DMS79 treated with DMSO at 0.1 percent for 48 hours (cell line): ENCODE results near the gene HIPK1.

Experiments
- DNase-seq: peaks from one replicate; lab custom pipeline; 2025; lab: John Stamatoyannopoulos, UW

The HIPK1 gene

GRCh38 chr1:113913887-113914664 is 15.0 kb upstream of the HIPK1 start:
- DNase-seq = no peak

- DNase-seq = no peak
Observed at GRCh38 chr1:113916974-113917373, 12.2 kb upstream of the HIPK1 start.

- DNase-seq = no peak
Observed at GRCh38 chr1:113917400-113918082, 11.6 kb upstream of the HIPK1 start.

DNA sequence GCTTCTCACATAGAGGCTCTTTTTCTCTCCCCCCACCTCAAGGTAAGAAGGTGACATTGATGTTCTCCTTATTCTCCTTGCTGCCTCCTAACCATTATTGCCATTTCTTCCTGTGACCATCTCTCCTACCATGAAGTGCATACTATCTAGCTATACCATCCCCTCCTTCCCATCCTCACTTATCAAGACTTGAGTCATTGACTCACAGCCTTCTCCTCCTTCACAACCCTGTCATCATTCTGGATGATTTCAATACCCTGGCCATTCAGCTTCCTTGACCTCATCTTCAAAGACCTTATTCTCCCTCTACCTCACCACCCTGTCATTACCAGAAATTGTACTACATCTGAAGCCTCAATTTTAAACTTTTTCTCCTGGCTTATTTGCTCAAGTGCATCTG is 10.9 kb upstream of the HIPK1 start:
- DNase-seq = no peak

DNA sequence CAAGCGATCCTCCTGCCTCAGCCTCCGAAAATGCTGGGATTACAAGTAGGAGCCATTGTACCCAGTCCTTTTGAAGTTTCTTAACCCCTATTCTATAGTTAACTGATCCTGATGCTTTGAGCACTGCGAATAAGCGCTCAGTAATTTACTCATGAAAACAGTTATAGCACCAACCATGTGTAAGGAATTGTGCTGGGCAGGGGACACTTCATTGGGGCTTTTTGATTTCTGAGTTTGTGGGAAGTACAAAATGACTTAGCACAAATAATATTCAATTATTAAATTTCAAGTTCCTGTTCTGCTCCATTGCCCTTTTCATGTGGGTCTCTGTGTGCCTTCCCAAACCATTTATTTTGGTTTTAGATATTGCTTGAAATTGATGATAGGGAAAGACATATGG is 6.2 kb upstream of the HIPK1 start:
- DNase-seq = no peak

DNA sequence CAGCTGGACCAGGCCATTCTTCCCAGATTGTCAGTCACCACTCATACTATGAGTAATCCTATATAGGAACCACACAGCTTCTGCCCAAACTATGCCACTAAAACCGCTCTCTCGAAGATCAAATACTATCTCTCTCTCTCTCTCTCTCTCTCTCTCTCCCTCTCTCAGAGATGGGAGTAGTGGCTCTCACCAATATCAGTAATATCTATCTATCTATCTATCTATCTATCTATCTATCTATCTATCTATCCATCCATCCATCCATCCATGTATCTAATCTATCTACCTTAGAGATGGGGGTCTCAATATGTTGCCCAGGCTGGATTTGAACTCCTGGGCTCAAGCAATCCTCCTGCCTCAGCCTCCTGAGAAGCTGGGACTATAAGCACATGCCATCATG is 4.7 kb upstream of the HIPK1 start:
- DNase-seq = no peak

GRCh38 chr1:113928187-113928930 is 765 bp upstream of the HIPK1 start:
- no peak for DNase-seq

DNA sequence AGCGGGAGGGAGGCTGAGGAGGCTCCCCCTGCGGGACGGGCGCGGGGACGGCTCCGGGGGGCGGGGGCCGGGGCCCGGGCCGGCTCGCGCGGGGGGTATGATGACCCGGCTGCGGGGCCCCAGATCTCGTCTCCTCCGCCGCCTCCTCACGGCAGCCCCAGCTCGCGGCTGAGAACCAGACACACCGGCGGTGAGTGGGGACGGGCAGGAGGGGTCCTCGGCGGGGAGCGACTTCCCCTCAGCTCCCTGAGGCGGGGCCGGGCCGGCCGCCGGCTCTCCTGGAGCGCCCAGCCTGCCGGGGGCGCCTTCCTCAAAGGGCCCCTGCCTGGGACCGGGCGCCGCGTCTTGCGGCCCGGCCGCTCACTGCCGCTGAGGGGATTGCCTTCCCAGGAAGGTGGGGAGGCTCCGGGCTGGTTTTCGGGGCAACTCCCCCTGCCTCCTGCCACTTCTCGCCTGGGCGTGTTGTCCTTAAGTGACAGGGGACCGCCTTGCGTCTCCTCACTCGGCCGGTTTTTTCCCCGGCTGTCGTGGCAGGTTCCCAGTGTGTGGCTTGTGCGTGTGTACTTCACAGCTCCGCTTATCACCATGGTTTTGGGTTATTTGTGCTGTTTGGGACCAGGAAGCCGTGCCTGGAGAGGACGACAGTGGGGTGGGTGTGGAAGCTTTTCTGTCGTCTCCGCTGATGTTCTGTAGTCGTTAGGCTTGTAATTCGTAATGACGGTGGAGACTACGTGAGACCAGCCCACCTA is 800 bp downstream of the HIPK1 start:
- no peak for DNase-seq

DNA sequence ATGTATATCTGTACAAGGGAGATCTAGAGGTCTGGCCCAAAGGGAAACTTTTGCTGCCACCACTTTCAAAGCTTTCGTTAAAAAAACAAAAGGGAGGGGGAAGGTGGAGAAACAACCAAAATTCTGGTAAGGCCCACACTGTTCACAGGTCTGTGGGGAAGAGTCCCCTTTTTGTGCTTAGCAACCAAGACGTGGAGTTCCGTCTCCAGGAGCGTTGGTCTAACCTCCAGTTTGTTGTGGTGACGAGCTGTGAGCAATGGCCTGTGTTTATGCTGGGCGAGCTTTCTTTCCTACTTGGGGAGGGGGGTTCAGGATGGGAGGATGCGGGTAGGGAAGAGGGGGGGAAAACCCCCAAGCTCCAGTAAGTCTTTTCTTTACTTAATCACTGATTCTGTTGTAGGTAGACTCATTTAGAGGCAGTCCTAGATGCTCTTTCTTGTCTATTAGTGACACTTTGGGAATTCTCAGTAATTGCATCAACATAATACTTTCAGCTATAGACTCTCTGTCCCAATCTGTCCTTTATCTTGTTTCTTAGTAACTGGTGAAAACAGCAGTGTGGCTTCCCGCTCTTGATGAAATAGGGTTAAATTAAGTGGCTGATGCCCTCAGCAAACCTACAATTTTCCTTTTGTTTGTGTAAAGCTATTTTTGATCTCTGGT is 1.5 kb downstream of the HIPK1 start:
- no peak for DNase-seq

GRCh38 chr1:113931451-113931851 is 2.3 kb downstream of the HIPK1 start:
- DNase-seq = no peak

DNA sequence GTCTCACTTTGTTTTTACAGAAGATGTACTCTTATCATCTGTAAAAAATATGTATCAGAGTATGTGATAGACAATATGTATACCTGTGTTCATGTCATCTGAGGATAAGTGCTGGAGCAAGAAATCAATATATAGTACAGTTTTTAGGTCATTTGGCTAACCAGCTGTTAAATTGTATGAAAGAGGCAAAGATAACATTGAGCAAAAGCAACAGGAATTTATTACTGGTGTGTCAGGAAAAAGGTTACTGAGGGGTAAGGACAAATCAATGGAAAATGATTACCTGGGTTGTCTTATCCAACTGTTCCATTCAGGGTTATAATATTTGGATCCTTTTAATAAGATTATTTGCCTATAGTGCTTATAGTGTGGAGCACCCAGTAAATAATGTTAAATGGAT is 4.9 kb downstream of the HIPK1 start:
- no peak for DNase-seq

GRCh38 chr1:113934511-113935055 is 5.5 kb downstream of the HIPK1 start:
- no peak for DNase-seq

DNA sequence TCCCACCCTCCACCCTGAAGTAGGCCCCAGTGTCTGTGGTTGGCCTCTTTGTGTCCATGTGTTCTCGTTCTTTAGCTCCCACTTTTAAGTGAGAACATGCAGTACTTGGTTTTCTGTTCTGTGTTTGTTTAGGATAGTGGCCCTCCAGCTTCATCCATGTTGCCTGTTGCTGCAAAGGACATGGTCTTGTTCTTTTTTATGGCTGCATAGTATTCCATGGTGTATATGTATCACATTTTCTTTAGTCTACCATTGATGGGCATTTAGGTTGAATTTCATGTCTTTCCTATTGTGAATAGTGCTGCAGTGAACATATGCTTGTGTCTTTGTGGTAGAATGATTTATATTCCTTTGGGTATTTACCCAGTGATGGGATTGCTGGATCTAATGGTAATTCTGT is 6.1 kb downstream of the HIPK1 start:
- DNase-seq = no peak

- DNase-seq = no peak
Observed at GRCh38 chr1:113935970-113936369, 6.8 kb downstream of the HIPK1 start.

DNA sequence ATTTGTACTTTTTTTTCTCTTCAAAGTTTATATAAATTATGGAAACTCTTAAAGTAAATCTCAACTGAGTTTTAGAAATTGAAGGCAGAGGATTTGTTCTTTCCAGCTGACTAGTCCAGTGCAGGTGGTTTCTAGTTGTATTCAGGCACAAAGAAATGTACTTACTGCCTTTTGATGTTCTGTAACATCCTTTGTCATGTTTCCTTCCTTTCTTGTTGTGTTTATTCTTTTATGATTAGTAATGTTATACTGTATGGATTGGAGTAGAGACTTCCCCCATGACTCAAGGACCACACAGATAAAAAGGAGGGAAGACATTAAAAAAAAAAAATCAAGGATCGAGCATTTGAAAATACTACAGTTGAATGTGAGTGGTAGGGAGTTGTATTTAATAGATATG is 8.0 kb downstream of the HIPK1 start:
- no peak for DNase-seq

DNA sequence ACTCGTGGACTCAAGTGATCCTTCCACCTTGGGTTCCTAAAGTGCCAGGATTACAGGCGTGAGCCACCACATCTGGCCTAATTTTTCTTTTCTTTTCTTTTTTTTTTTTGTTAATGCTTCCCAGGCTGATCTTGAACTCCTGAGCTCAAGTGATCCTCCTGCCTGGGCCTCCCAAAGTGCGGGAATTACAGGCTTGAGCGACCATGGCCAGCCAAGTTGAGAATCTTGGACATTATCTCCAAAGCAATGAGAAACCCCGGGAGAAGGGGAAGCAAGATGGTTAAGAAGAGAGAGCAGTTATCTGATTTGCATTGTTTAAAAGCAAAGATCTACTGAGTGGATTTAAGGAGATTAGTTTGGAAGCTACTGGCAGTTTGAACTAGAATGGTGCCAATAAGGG is 9.1 kb downstream of the HIPK1 start:
- DNase-seq = no peak

GRCh38 chr1:113940365-113941244 is 11.5 kb downstream of the HIPK1 start:
- DNase-seq = no peak

- DNase-seq = no peak
Observed at GRCh38 chr1:113941245-113941559, 12.1 kb downstream of the HIPK1 start.

DNA sequence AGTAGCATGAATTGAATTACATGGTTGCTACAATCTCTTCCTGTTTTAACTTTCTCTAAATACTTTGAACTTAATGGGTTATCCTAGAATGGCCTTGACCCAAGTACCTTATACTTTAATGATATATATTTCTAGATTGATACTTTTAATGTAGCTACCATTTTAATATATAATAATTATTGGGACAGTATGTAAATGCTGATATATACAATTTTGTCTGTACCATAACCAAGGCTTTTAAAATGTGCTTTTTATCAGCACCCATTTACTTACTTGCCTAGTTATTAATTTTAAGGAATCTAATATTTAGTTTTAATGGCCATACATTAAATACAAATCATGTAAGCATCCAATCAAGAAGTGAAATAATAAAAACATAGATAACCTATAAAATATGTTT is 13.4 kb downstream of the HIPK1 start:
- DNase-seq = no peak

- DNase-seq = no peak
Observed at GRCh38 chr1:113943028-113943811, 14.1 kb downstream of the HIPK1 start.
